Measurements from ENCODE around the gene GALNTL6.

- TF ChIP-seq PKNOX1 (IDR thresholded peaks at IDR 0.05) (no peak), FOXM1 (IDR thresholded peaks at IDR 0.05; ENCODE audit: borderline replicate concordance) (no peak), ZNF384 (IDR thresholded peaks at IDR 0.05) (no peak), BHLHE40 (IDR thresholded peaks at IDR 0.05; ENCODE audit: borderline replicate concordance) (no peak), SUZ12 (IDR thresholded peaks at IDR 0.05) (no peak), NFRKB (IDR thresholded peaks at IDR 0.05) (no peak), HDGF (IDR thresholded peaks at IDR 0.05; ENCODE audit: borderline replicate concordance) (no peak)
Measured at GRCh38 chr4:172619798-172620197, 806.6 kb downstream of the GALNTL6 start.
